Mesenchymal stem cell (in vitro differentiated cells and primary cell): Measurements from ENCODE around the gene TREML4.

Experiments
- DNase-seq: peaks from one replicate; pipeline ENCODE4 v3.0.0-alpha.2; 2013
- H2AFZ ChIP-seq: one replicate; pipeline ENCODE4 v1.6.1; 2013; ENCODE audit warnings: low read depth, mild to moderate bottlenecking, control low read depth, inconsistent platforms, low read length, moderate library complexity
- H2AK5ac ChIP-seq: 2 replicates; pipeline ENCODE4 v1.6.1; 2013; ENCODE audit warnings: low read length, moderate library complexity, mild to moderate bottlenecking, inconsistent platforms; ENCODE audit not compliant: severe bottlenecking
- H2BK120ac ChIP-seq: one replicate; pipeline ENCODE4 v1.6.1; 2013; ENCODE audit warnings: low read depth, mild to moderate bottlenecking, inconsistent platforms, low read length, moderate library complexity
- H2BK12ac ChIP-seq, 2 experiments: one replicate each; pipeline ENCODE4 v1.6.1; 2013; ENCODE audit warnings: inconsistent platforms in 2 of 2, low read length in 2 of 2, mild to moderate bottlenecking in 2 of 2, moderate library complexity in 2 of 2, control low read depth in 1 of 2
- H2BK15ac ChIP-seq: one replicate; pipeline ENCODE4 v1.6.1; 2013; ENCODE audit warnings: mild to moderate bottlenecking, low read depth, inconsistent platforms; ENCODE audit not compliant: poor library complexity, severe bottlenecking
- H2BK5ac ChIP-seq: 2 replicates; pipeline ENCODE4 v1.6.1; 2013; ENCODE audit warnings: low read depth, mild to moderate bottlenecking, low read length, control low read depth, inconsistent platforms; ENCODE audit not compliant: poor library complexity, severe bottlenecking
- H3K14ac ChIP-seq, 2 experiments: one replicate each; pipeline ENCODE4 v1.6.1; 2013; ENCODE audit warnings: inconsistent platforms in 2 of 2, low read length in 2 of 2, control low read depth in 1 of 2, mild to moderate bottlenecking in 1 of 2, moderate library complexity in 1 of 2
- H3K18ac ChIP-seq, 2 experiments: one replicate each; pipeline ENCODE4 v1.6.1; 2013; ENCODE audit warnings: inconsistent platforms in 2 of 2, low read length in 2 of 2, control low read depth in 1 of 2, low read depth in 1 of 2, mild to moderate bottlenecking in 1 of 2
- H3K23ac ChIP-seq, 2 experiments: one replicate each; pipeline ENCODE4 v1.6.1; 2013; ENCODE audit warnings: inconsistent platforms in 2 of 2, low read length in 2 of 2, mild to moderate bottlenecking in 2 of 2, moderate library complexity in 2 of 2, control low read depth in 1 of 2
- H3K27ac ChIP-seq: 2 replicates; pipeline ENCODE4 v1.5.1; 2013; ENCODE audit warnings: mild to moderate bottlenecking, moderate library complexity, low read length, control low read depth, inconsistent platforms; ENCODE audit not compliant: poor library complexity, severe bottlenecking
- H3K27me3 ChIP-seq, 2 experiments: 2 replicates each; pipeline versions ENCODE4 v1.6.1 to v1.7.0; 2013; ENCODE audit warnings: low read length in 2 of 2, mild to moderate bottlenecking in 2 of 2, moderate library complexity in 2 of 2, control low read depth in 1 of 2, inconsistent platforms in 1 of 2; ENCODE audit not compliant: control insufficient read depth in 1 of 2, insufficient read depth in 1 of 2
- H3K36me3 ChIP-seq, 2 experiments: 2 replicates each; pipeline versions ENCODE4 v1.6.1 to v1.7.0; 2013; ENCODE audit warnings: low read length in 2 of 2, control low read depth in 1 of 2, inconsistent platforms in 1 of 2, low read depth in 1 of 2, mild to moderate bottlenecking in 1 of 2; ENCODE audit not compliant: insufficient read depth in 2 of 2, control insufficient read depth in 1 of 2
- H3K4ac ChIP-seq, 2 experiments: one replicate each; pipeline ENCODE4 v1.6.1; 2013; ENCODE audit warnings: inconsistent platforms in 2 of 2, low read length in 2 of 2, mild to moderate bottlenecking in 2 of 2, moderate library complexity in 2 of 2, control low read depth in 1 of 2, low read depth in 1 of 2
- H3K4me1 ChIP-seq: 2 replicates; pipeline ENCODE4 v1.6.1; 2013; ENCODE audit warnings: low read depth, low read length, control low read depth; ENCODE audit not compliant: control insufficient read depth, insufficient read depth
- H3K4me2 ChIP-seq: 2 replicates; pipeline ENCODE4 v1.6.1; 2013; ENCODE audit warnings: low read length, mild to moderate bottlenecking, inconsistent platforms; ENCODE audit not compliant: poor library complexity, severe bottlenecking
- H3K4me3 ChIP-seq, 2 experiments: 2 replicates each; pipeline versions ENCODE4 v1.5.1 to v1.7.0; 2013; ENCODE audit warnings: low read length in 2 of 2, mild to moderate bottlenecking in 2 of 2, control low read depth in 1 of 2, low read depth in 1 of 2; ENCODE audit not compliant: insufficient read depth in 1 of 2
- H3K79me1 ChIP-seq: replicated peaks from 2 replicates; pipeline ENCODE4 v1.6.1; 2013; ENCODE audit warnings: mild to moderate bottlenecking, control low read depth, low read length, inconsistent platforms; ENCODE audit not compliant: poor library complexity, severe bottlenecking
- H3K9ac ChIP-seq: 2 replicates; pipeline ENCODE4 v1.7.0; 2013; ENCODE audit warnings: mild to moderate bottlenecking, low read length, moderate library complexity
- H3K9me3 ChIP-seq: 2 replicates; pipeline ENCODE4 v1.7.0; 2013; ENCODE audit warnings: mild to moderate bottlenecking, low read length; ENCODE audit not compliant: control insufficient read depth
- H4K8ac ChIP-seq: one replicate; pipeline ENCODE4 v1.6.1; 2013; ENCODE audit warnings: inconsistent platforms, mild to moderate bottlenecking, low read length, moderate library complexity
- H4K91ac ChIP-seq: one replicate; pipeline ENCODE4 v1.6.1; 2013; ENCODE audit warnings: mild to moderate bottlenecking, low read length, inconsistent platforms
- WGBS: methylation state at CpG from one replicate; pipeline ENCODE4 v1.1.7; 2013; ENCODE audit warnings: mixed read lengths; 5-methylcytosine and 5-hydroxymethylcytosine counted together

The TREML4 gene

DNA sequence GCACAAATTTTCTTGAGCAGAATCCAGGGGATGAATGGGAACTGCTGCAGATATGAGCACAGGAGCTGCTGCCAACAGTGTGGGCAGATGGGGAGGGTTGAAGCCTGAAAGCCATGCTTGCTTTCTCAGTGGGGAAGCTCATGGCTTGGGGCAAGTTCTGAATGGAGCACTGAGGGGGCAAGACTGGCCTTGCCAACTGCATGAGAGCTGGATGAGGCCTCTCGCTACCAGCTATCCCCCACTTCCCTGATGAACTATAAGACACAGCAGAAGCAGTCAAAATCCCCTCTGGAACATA is 30.0 kb downstream of the TREML4 start:
- Histone ChIP-seq H3K36me3 (no peaks in the 10 kb centered on the region), H3K9ac (no peak overlapping the region), H3K27ac (no peak overlapping the region), H2BK15ac (no peak overlapping the region), H4K8ac (no peak overlapping the region), H3K23ac (no peak overlapping the region), H3K4me1 (peaks cover 2% of the 10 kb centered on the region), H3K79me1 (no peaks in the 10 kb centered on the region), H2BK120ac (no peak overlapping the region), H2BK12ac (peak overlapping the region in 1 of 2 experiments; percentile 25), H2BK5ac (no peak overlapping the region), H4K91ac (no peak overlapping the region), H3K4me3 (no peak overlapping the region), H2AFZ (no peak overlapping the region), H3K27me3 (peaks cover 6 to 10% of the 10 kb centered on the region in 2 experiments), H3K4me2 (no peak overlapping the region), H3K9me3 (peaks cover 21% of the 10 kb centered on the region), H3K14ac (no peak overlapping the region), H3K18ac (no peak overlapping the region), H3K4ac (no peak overlapping the region), H2AK5ac (no peak overlapping the region)
- no peak for DNase-seq
- 83% methylated on average over 1 of the region's 1 CpG for WGBS

- Histone ChIP-seq H3K9me3 (peaks cover 27% of the 10 kb centered on the region), H3K79me1 (no peaks in the 10 kb centered on the region), H3K23ac (no peak overlapping the region), H4K8ac (no peak overlapping the region), H2AFZ (no peak overlapping the region), H3K4me3 (no peak overlapping the region), H3K4me2 (no peak overlapping the region), H3K14ac (no peak overlapping the region), H2BK12ac (no peak overlapping the region), H3K36me3 (no peaks in the 10 kb centered on the region), H3K4me1 (peaks cover 2% of the 10 kb centered on the region), H2BK15ac (no peak overlapping the region), H3K4ac (no peak overlapping the region), H4K91ac (no peak overlapping the region), H3K27ac (no peak overlapping the region), H3K9ac (no peak overlapping the region), H3K18ac (no peak overlapping the region), H3K27me3 (no peaks in the 10 kb centered on the region), H2BK120ac (no peak overlapping the region), H2AK5ac (no peak overlapping the region), H2BK5ac (no peak overlapping the region)
- 66% methylated on average over 2 of the region's 2 CpGs for WGBS
- DNase-seq = no peak
Measured at GRCh38 chr6:41262401-41262800, 34.3 kb downstream of the TREML4 start.

- no peaks in the 10 kb centered on the region for H3K79me1 ChIP-seq
- H3K9ac ChIP-seq = no peak overlapping the region
- H2BK12ac ChIP-seq = no peak overlapping the region
- no peaks in the 10 kb centered on the region for H3K36me3 ChIP-seq
- H2AFZ ChIP-seq = no peak overlapping the region
- no peak for DNase-seq
- H2AK5ac ChIP-seq = no peak overlapping the region
- no peak overlapping the region for H2BK5ac ChIP-seq
- H3K9me3 ChIP-seq = peaks cover 27% of the 10 kb centered on the region
- no peak overlapping the region for H3K4me3 ChIP-seq
- H3K27me3 ChIP-seq = no peaks in the 10 kb centered on the region
- H3K4me2 ChIP-seq = no peak overlapping the region
- H3K4ac ChIP-seq = no peak overlapping the region
- no peak overlapping the region for H4K8ac ChIP-seq
- no peak overlapping the region for H3K23ac ChIP-seq
- no peaks in the 10 kb centered on the region for H3K4me1 ChIP-seq
- H2BK120ac ChIP-seq = no peak overlapping the region
- H3K14ac ChIP-seq = no peak overlapping the region
- H4K91ac ChIP-seq = no peak overlapping the region
- H3K27ac ChIP-seq = no peak overlapping the region
- 100% methylated on average over 1 of the region's 1 CpG for WGBS
- H3K18ac ChIP-seq = no peak overlapping the region
- no peak overlapping the region for H2BK15ac ChIP-seq
Measured at GRCh38 chr6:41263267-41263666, 35.1 kb downstream of the TREML4 start.

DNA sequence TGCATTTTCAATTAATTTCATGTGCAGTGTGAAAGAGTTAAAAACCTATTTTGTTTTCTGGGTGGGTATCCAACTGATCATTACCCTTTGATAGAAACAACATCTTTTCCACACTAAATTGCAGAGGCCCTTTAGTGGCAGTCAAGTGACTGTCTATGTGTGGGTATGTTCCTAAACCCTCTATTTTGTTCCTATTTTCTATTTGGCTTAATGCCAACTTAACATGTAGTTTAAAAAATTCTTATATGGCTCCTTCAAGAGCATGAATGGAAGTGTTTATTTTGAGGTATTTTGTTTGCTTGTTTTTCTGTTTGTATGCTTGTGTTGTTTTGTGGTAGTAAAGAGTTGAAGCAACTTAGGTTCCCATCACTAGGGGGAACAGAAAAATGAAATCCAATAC is 38.4 kb downstream of the TREML4 start:
- no peak overlapping the region for H3K23ac ChIP-seq
- no peak overlapping the region for H2AK5ac ChIP-seq
- H3K9ac ChIP-seq = no peak overlapping the region
- H3K4ac ChIP-seq = no peak overlapping the region
- H2BK15ac ChIP-seq = no peak overlapping the region
- H2AFZ ChIP-seq = no peak overlapping the region
- no peaks in the 10 kb centered on the region for H3K4me1 ChIP-seq
- no peak for DNase-seq
- H3K9me3 ChIP-seq = peaks cover 18% of the 10 kb centered on the region
- no peaks in the 10 kb centered on the region for H3K79me1 ChIP-seq
- H4K8ac ChIP-seq = no peak overlapping the region
- no peak overlapping the region for H3K4me3 ChIP-seq
- H3K27ac ChIP-seq = no peak overlapping the region
- no peak overlapping the region for H3K18ac ChIP-seq
- H3K4me2 ChIP-seq = no peak overlapping the region
- H2BK120ac ChIP-seq = no peak overlapping the region
- H2BK5ac ChIP-seq = no peak overlapping the region
- H2BK12ac ChIP-seq = no peak overlapping the region
- no peak overlapping the region for H3K14ac ChIP-seq
- peaks cover 0 to 6% of the 10 kb centered on the region in 2 experiments for H3K27me3 ChIP-seq
- H4K91ac ChIP-seq = no peak overlapping the region
- H3K36me3 ChIP-seq = no peaks in the 10 kb centered on the region
